GM12865 (cell line): ENCODE data around the gene RANBP3.

Experiments
- DNase-seq: peaks from one replicate; pipeline ENCODE4 v3.0.0; 2010; ENCODE audit warnings: low read depth
- H3K4me3 ChIP-seq: 2 replicates; pipeline ENCODE4 v1.5.1; 2011; ENCODE audit warnings: mild to moderate bottlenecking, low read depth, low read length, control low read depth
- CTCF ChIP-seq: IDR thresholded peaks from 2 replicates; pipeline ENCODE4 v1.5.1; 2011; ENCODE audit warnings: low read length, control low read depth, low read depth, inconsistent platforms; ENCODE audit not compliant: insufficient read depth; ENCODE audit errors: missing control alignments

RANBP3 gene

DNA sequence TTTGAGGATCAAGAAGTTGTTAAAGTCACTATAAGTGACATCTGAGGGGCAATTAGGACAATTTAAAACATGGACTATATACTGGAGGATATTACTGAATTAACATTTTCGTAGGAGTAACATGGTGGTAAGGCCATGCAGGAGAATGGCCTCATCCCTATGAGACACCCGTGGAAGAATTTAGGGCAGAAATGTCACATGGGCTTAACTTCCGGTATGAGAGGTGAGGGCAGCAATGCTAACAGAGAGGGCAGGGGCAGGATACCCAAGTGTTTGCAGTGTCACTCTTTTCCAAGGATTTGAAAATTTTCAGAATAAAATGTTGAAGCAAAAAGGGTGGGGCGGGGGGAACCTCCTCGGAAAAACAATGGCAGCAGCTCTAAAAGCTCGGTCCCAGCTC, 23.6 kb downstream of the RANBP3 start:
- DNase-seq, result no peak
- no peak for TF ChIP-seq CTCF
- H3K4me3 ChIP-seq, result no peak overlapping the region

GRCh38 chr19:5953680-5954213, 24.2 kb downstream of the RANBP3 start:
- no peak for TF ChIP-seq CTCF
- no peak for DNase-seq
- H3K4me3 ChIP-seq, result no peak overlapping the region

GRCh38 chr19:5953030-5953589, 24.8 kb downstream of the RANBP3 start:
- no peak for TF ChIP-seq CTCF
- DNase-seq, result no peak
- H3K4me3 ChIP-seq, result no peak overlapping the region

GRCh38 chr19:5952193-5953029, 25.5 kb downstream of the RANBP3 start:
- no peak overlapping the region for H3K4me3 ChIP-seq
- DNase-seq, result no peak
- no peak for TF ChIP-seq CTCF

DNA sequence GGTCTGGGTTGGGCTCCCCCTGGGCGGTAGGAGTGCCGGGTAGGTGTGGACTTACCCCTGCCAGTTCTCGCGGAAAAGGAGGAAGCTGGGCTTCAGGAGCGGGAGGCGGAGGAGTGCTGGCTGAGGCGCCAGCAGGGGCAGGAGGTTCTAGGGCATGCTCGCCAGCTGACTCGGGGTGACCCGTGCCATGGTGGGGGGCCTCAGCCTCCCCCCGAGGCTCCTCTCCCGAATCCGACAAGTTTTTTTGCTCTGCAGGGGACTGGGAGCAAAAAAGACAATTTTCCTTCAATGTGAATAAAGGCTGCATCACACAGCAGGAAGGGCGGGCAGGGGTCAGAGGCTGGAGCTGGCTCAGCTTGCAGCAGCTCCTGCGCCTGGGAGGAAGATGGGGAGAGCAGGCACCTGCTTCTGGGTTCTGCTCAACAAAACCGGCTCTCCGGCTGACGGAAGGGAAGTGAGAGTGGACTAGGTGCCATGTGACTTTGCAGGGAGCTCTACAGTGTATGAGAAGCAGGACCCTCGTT, 26.5 kb downstream of the RANBP3 start:
- H3K4me3 ChIP-seq, result no peak overlapping the region
- DNase-seq, result no peak
- TF ChIP-seq CTCF, result no peak

DNA sequence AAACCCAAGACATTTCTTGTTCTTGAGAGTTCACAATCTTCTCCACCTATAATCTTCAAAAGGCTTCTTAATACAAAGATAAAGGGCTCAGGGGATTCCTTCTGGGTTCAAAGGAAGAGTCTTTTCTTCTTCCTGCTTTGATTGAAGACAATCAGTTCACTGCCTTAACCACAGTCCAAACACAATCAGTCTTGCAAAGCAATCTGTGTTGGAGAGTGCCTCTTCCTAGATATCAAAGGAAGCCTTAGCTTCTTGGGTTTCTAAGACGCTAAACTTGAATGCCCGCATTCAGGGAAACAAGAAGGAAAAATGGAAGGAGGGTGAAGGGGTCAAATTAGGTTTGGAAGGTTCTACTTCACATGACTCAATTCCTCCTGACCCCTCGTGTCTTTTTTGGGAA, 27.2 kb downstream of the RANBP3 start:
- DNase-seq, result no peak
- H3K4me3 ChIP-seq, result no peak overlapping the region
- no peak for TF ChIP-seq CTCF
